Measurements from ENCODE around the gene DMRTA2.

The DMRTA2 gene

DNA sequence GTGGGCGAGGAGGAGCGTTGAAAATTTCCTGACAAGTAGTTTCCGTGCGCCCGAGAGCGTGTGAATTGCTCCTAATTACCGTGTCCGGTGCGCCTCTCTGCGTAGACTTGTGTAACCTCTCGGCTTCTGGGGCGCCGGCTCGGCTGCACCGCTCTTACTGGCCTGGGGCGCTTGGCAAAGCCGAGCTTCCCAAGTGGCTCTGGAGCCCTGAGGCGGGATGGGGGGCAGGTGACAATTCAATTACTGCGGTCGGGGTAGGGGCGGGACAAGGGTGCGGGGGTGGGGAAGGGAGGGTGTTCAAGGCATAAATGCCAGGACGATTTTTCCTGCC, 392 bp upstream of the DMRTA2 start:
- TF ChIP-seq, protein P1, sequence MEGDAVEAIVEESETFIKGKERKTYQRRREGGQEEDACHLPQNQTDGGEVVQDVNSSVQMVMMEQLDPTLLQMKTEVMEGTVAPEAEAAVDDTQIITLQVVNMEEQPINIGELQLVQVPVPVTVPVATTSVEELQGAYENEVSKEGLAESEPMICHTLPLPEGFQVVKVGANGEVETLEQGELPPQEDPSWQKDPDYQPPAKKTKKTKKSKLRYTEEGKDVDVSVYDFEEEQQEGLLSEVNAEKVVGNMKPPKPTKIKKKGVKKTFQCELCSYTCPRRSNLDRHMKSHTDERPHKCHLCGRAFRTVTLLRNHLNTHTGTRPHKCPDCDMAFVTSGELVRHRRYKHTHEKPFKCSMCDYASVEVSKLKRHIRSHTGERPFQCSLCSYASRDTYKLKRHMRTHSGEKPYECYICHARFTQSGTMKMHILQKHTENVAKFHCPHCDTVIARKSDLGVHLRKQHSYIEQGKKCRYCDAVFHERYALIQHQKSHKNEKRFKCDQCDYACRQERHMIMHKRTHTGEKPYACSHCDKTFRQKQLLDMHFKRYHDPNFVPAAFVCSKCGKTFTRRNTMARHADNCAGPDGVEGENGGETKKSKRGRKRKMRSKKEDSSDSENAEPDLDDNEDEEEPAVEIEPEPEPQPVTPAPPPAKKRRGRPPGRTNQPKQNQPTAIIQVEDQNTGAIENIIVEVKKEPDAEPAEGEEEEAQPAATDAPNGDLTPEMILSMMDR (IDR thresholded peaks at IDR 0.05; ENCODE audit: low read depth, low read length) = no peak
- TF ChIP-seq MYC (IDR thresholded peaks at IDR 0.05; ENCODE audit: low read depth, low read length) = no peak
- TF ChIP-seq POLR2A (IDR thresholded peaks at IDR 0.05; ENCODE audit: extremely low read depth, insufficient read length) = no peak
- TF ChIP-seq, protein P2, sequence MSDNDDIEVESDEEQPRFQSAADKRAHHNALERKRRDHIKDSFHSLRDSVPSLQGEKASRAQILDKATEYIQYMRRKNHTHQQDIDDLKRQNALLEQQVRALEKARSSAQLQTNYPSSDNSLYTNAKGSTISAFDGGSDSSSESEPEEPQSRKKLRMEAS (IDR thresholded peaks at IDR 0.05; ENCODE audit: low read depth, low read length) = no peak
- H3K4me3 ChIP-seq (ENCODE audit: low read depth, low read length) = peak overlapping the region; percentile 43

DNA sequence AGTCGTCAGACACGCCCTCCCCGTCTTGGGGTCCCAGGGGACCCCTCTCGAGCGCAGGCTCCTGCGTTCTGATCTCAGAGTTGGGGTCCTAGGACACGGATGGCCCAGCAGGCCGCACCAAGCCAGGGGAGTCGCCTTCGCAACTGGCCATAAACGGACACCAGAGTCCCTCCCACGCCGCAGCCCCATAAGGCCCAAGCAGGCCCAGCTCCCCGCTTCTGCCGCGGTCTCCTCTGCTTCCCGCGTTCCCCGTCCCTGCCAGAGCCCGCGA, 633 bp downstream of the DMRTA2 start:
- H3K4me3 ChIP-seq (ENCODE audit: low read depth, low read length) = no peak overlapping the region
- no peak for TF ChIP-seq POLR2A (IDR thresholded peaks at IDR 0.05; ENCODE audit: extremely low read depth, insufficient read length)
- TF ChIP-seq, protein P1 (IDR thresholded peaks at IDR 0.05; ENCODE audit: low read depth, low read length) = no peak
- TF ChIP-seq, protein P2 (IDR thresholded peaks at IDR 0.05; ENCODE audit: low read depth, low read length) = no peak
- no peak for TF ChIP-seq MYC (IDR thresholded peaks at IDR 0.05; ENCODE audit: low read depth, low read length)

More for the DNA sequence above, 392 bp upstream of the DMRTA2 start:
- peak; percentile 50 for DNase-seq (ENCODE audit: low read depth)

DNA sequence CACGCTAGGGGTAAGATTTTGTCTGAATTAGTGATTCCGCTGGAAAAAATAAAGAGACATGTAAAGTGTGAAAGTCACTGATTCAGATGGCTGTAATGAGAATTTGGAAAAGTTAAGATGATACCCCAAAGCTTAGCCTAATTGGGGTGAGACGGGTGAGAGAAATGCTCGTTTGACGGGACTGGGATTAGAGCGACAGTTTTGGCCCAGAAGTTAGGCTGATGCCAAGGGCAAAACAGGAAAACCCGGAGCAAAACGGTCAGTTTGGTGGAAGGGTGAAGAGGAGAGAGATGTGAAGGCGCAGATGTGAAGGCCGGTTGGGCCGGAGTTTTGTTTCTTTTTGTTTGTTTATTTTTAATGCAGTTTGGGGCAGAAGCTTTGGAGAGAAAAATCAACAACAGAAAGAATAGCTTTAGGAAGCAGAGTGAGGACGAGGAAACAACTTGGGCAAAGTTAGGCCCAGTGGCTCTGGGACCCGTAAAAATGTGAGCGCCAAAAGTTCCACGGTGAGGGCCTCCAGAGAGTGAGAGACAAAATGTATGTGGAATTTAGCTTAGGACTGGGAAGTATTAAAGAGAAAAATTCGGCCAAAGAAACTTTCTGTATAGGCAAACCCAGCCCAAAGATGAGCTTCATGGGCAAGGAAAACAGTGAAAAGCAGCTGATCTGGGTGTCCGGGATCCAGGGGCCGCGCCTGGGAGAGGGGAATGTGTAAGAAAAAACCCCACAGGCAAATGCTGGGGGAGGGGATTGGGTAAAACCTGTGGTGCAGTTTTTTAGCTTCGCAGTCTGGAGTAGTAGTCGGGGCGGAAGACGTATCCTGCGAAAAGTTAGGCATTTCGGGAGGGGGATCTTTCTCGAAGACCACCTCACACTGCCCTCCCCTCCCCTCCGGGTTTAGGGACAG, 1.2 kb downstream of the DMRTA2 start:
- TF ChIP-seq, protein P1 (IDR thresholded peaks at IDR 0.05; ENCODE audit: low read depth, low read length) = no peak
- TF ChIP-seq MYC (IDR thresholded peaks at IDR 0.05; ENCODE audit: low read depth, low read length) = no peak
- TF ChIP-seq, protein P2 (IDR thresholded peaks at IDR 0.05; ENCODE audit: low read depth, low read length) = no peak
- no peak for TF ChIP-seq POLR2A (IDR thresholded peaks at IDR 0.05; ENCODE audit: extremely low read depth, insufficient read length)
- no peak overlapping the region for H3K4me3 ChIP-seq (ENCODE audit: low read depth, low read length)
- DNase-seq (ENCODE audit: low read depth) = no peak

More for the DNA sequence above, 633 bp downstream of the DMRTA2 start:
- DNase-seq (ENCODE audit: low read depth) = no peak

DNA sequence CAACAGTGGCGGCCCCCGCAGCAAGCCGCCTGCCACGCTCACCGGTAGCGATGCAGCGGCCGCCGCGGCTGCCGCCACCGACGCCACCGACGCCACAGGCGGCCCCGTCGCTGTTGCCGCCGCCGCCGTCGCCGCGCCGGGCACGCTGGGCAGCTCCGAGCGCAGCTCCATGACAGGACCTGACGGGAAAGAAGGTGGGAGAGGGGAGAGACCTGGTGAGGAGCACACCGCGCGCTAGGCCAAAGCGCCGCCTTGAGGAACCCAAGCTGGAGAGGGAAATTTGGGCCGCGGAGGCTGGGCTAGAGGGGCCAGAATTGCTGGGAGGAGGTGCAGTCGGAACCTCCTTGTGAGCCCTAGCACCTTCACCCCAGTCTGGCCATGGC, 1.9 kb downstream of the DMRTA2 start:
- TF ChIP-seq MYC (IDR thresholded peaks at IDR 0.05; ENCODE audit: low read depth, low read length) (no peak), POLR2A (IDR thresholded peaks at IDR 0.05; ENCODE audit: extremely low read depth, insufficient read length) (no peak)
- TF ChIP-seq, protein P2 (IDR thresholded peaks at IDR 0.05; ENCODE audit: low read depth, low read length) = no peak
- TF ChIP-seq, protein P1 (IDR thresholded peaks at IDR 0.05; ENCODE audit: low read depth, low read length) = no peak
- DNase-seq (ENCODE audit: low read depth) = no peak
- no peak overlapping the region for H3K4me3 ChIP-seq (ENCODE audit: low read depth, low read length)

DNA sequence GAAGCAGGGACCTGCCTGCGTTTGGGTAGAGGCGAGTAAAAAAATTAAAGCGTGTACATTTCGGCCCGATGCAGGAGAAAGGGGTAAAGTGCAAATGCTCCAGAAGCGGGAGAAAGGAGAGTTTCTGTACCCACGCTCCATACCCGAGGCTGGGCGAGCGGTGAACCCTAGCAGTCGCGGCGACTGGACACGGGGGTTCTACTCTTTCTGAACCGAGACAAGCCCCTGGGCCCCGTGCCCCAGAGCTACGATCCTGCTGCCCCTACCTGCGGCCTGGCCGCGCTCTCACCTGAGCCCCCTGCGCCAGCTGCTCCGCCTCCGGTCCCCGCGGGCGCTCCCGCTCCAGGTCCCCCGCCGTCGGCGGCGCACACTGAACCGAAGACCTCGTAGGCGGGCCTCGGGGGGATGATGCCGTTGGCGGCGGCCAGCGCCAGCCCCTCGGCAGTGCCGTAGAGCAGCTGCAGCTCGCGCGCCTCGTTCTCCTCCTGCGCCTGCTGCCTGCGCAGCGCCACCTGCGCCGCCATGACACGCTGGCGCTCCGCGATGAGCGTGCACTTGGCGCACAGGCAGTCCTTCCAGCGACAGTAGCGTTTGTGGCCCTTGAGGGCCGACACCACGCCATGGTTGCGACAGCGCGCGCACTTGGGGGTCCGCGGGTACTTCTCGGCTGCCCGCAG, 2.4 kb downstream of the DMRTA2 start:
- DNase-seq (ENCODE audit: low read depth) = no peak

More for the DNA sequence above, 2.4 kb downstream of the DMRTA2 start:
- TF ChIP-seq POLR2A (IDR thresholded peaks at IDR 0.05; ENCODE audit: extremely low read depth, insufficient read length) (no peak), MYC (IDR thresholded peaks at IDR 0.05; ENCODE audit: low read depth, low read length) (no peak)
- TF ChIP-seq, protein P2 (IDR thresholded peaks at IDR 0.05; ENCODE audit: low read depth, low read length) = no peak
- TF ChIP-seq, protein P1 (IDR thresholded peaks at IDR 0.05; ENCODE audit: low read depth, low read length) = no peak
- H3K4me3 ChIP-seq (ENCODE audit: low read depth, low read length) = no peak overlapping the region

Measured in NB4 (cell line).